A549 (cell line): ENCODE data around the gene HOXB9. TPM values are rescaled to one million over a fixed set of nuclear protein-coding genes. Genes with fewer than 3 reads are reported as not detected.
A peak's percentile ranks its signal among the peaks of the same experiment; 100 is the strongest.

ENCODE experiments used
- ATAC-seq, 2 experiments: fragments of 200-7000 bp in 1 of 2; fragments of >200 bp in 1 of 2; cut with Nextera tagmentation in 1 of 2; cut with Tn5 transposase in 1 of 2; 3 replicates each; pipeline versions ENCODE4 v1.8.0 to v1.9.1; 2018 to 2020; ENCODE audit warnings: mild to moderate bottlenecking in 1 of 2, moderate library complexity in 1 of 2
- CTCF ChIA-PET: fragments of 300-600 bp; sonication (Branson Sonifier 250); formaldehyde crosslinking; extraction: SDS; loops from one replicate; lab custom pipeline; 2021; ENCODE audit warnings: antibody characterized with exemption, inconsistent platforms; lab: Yijun Ruan, JAX
- POLR2A ChIA-PET: fragments of 350-600 bp; formaldehyde crosslinking; extraction: SDS; loops from one replicate; lab custom pipeline; 2021; ENCODE audit warnings: antibody characterized with exemption, inconsistent platforms; lab: Yijun Ruan, JAX
- DNase-seq, 2 experiments: peaks; one replicate each; pipeline versions ENCODE4 v3.0.0 to v3.0.0-alpha.2; 2011 to 2016; ENCODE audit warnings: low read depth in 1 of 2, low spot score in 1 of 2
- FAIRE-seq: peaks from 2 replicates; lab custom pipeline; 2011; peaks lifted over from hg19 to GRCh38; lab: Jason Lieb, UNC
- H3K27ac ChIP-seq, 2 experiments: fragments of >200 bp; sonication (Bioruptor Twin); formaldehyde crosslinking; 3 replicates each; pipeline ENCODE4 v1.5.1; 2016 to 2017
- H3K4me1 ChIP-seq: fragments of >200 bp; sonication (Bioruptor Twin); formaldehyde crosslinking; 3 replicates; pipeline ENCODE4 v1.6.1; 2016
- H3K4me2 ChIP-seq: fragments of >200 bp; sonication (Bioruptor Twin); formaldehyde crosslinking; 3 replicates; pipeline ENCODE4 v1.6.1; 2016
- H3K4me3 ChIP-seq: fragments of >200 bp; sonication (Bioruptor Twin); formaldehyde crosslinking; 3 replicates; pipeline ENCODE4 v1.5.1; 2016
- H3K9me3 ChIP-seq: fragments of >200 bp; sonication (Bioruptor Twin); formaldehyde crosslinking; 3 replicates; pipeline ENCODE4 v1.6.1; 2016
- BHLHE40 ChIP-seq: IDR thresholded peaks from 2 replicates; pipeline ENCODE4 v1.6.1; 2012; ENCODE audit warnings: low read depth, low read length, inconsistent platforms
- CBX2 ChIP-seq: fragments of 200-600 bp; sonication (generic); IDR thresholded peaks from 2 replicates; pipeline ENCODE4 v1.6.1; 2016; ENCODE audit warnings: low read depth, mild to moderate bottlenecking, borderline replicate concordance
- CEBPB ChIP-seq, 2 experiments: fragments of >200 bp in 1 of 2; sonication (Bioruptor Twin) in 1 of 2; formaldehyde crosslinking in 1 of 2; IDR thresholded peaks; 2 replicates each; pipeline ENCODE4 v1.6.1; 2012 to 2016
- E2F6 ChIP-seq: IDR thresholded peaks from 2 replicates; pipeline ENCODE4 v1.6.1; 2012; ENCODE audit warnings: low read depth, borderline replicate concordance
- ESRRA ChIP-seq: fragments of 150-350 bp; IDR thresholded peaks from 2 replicates; pipeline ENCODE4 v1.6.1; 2014; ENCODE audit warnings: mild to moderate bottlenecking, low read length, borderline replicate concordance
- FOSB ChIP-seq: fragments of 250-450 bp; sonication (Bioruptor Pico); IDR thresholded peaks from 2 replicates; pipeline ENCODE4 v1.5.0; 2020; ENCODE audit warnings: mild to moderate bottlenecking, moderate library complexity
- FOSL2 ChIP-seq, 2 experiments: fragments of 450-650 bp in 1 of 2; fragments of >200 bp in 1 of 2; sonication (Bioruptor Twin) in 1 of 2; formaldehyde crosslinking; IDR thresholded peaks; 2 replicates each; pipeline versions ENCODE4 v1.5.0 to v1.6.1; 2016 to 2020; ENCODE audit warnings: mild to moderate bottlenecking in 1 of 2, moderate library complexity in 1 of 2
- GATA3 ChIP-seq: IDR thresholded peaks from 2 replicates; pipeline ENCODE4 v1.6.1; 2012; ENCODE audit warnings: borderline replicate concordance
- HDAC2 ChIP-seq: fragments of 200-600 bp; sonication (generic); IDR thresholded peaks from 2 replicates; pipeline ENCODE4 v1.6.1; 2016
- HOXB5 ChIP-seq: fragments of 250-450 bp; sonication (Bioruptor Pico); IDR thresholded peaks from 2 replicates; pipeline ENCODE4 v1.5.0; 2020; ENCODE audit warnings: mild to moderate bottlenecking, moderate library complexity
- JUNB ChIP-seq: fragments of >200 bp; sonication (Bioruptor Twin); formaldehyde crosslinking; IDR thresholded peaks from 2 replicates; pipeline ENCODE4 v1.6.1; 2016
- KDM1A ChIP-seq: fragments of 200-600 bp; sonication (generic); IDR thresholded peaks from 2 replicates; pipeline ENCODE4 v1.6.1; 2016; ENCODE audit warnings: low read depth, mild to moderate bottlenecking
- MAFK ChIP-seq: fragments of 450-650 bp; IDR thresholded peaks from 2 replicates; pipeline ENCODE4 v1.6.1; 2014; ENCODE audit not compliant: partially characterized antibody
- MAZ ChIP-seq: fragments of 150-350 bp; IDR thresholded peaks from 2 replicates; pipeline ENCODE4 v1.6.1; 2014; ENCODE audit warnings: antibody characterized with exemption, low read depth, low read length, borderline replicate concordance
- NPAS2 ChIP-seq: fragments of 250-450 bp; sonication (Bioruptor Pico); IDR thresholded peaks from 2 replicates; pipeline ENCODE4 v1.8.0; 2022; ENCODE audit warnings: mild to moderate bottlenecking, moderate library complexity, borderline replicate concordance
- NR3C1 ChIP-seq: fragments of >200 bp; sonication (Bioruptor Twin); formaldehyde crosslinking; IDR thresholded peaks from 3 replicates; pipeline ENCODE4 v1.6.1; 2017
- RCOR1 ChIP-seq: fragments of 150-350 bp; IDR thresholded peaks from 2 replicates; pipeline ENCODE4 v1.6.1; 2014; ENCODE audit warnings: antibody characterized with exemption, low read length, low read depth
- RFX5 ChIP-seq: fragments of 450-650 bp; IDR thresholded peaks from 2 replicates; pipeline ENCODE4 v1.7.1; 2014; ENCODE audit warnings: antibody characterized with exemption, mild to moderate bottlenecking, moderate library complexity
- TFCP2L1 ChIP-seq: fragments of 250-450 bp; sonication (Bioruptor Pico); IDR thresholded peaks from 2 replicates; pipeline ENCODE4 v1.5.0; 2021; ENCODE audit warnings: mild to moderate bottlenecking
- TP53 ChIP-seq: fragments of 250-450 bp; sonication (Bioruptor Pico); IDR thresholded peaks from 2 replicates; pipeline ENCODE4 v1.5.0; 2021; ENCODE audit warnings: mild to moderate bottlenecking, moderate library complexity
- WGBS: methylation state at CpG from one replicate; pipeline ENCODE4 v1.1.6; 2017; ENCODE audit errors: missing lambda C conversion rate; 5-methylcytosine and 5-hydroxymethylcytosine counted together
- polyA plus RNA-seq, 4 experiments: library from polyadenylated mRNA; depleted of rRNA in 3 of 4; stranded (reverse); fragments of >200 nt; fragmentation: RNase III in 1 of 4; extraction: RNeasy Plus Mini Kit Qiagen cat#74134 plus additional on column Dnase treatment in 1 of 4; gene quantifications; 2 replicates in 3 of 4; 3 replicates in 1 of 4; pipeline ENCODE4 v1.2.3, GENCODE V29; 2011 to 2017
- TF ChIP-seq, protein P1 (sequence below): fragments of >200 bp; sonication (Bioruptor Twin); formaldehyde crosslinking; IDR thresholded peaks from 3 replicates; pipeline ENCODE4 v1.6.1; 2016
- TF ChIP-seq, protein P2 (sequence below): fragments of 150-350 bp; IDR thresholded peaks from 2 replicates; pipeline ENCODE4 v1.6.1; 2014; ENCODE audit warnings: low read depth, mild to moderate bottlenecking, low read length
- TF ChIP-seq, protein P3 (sequence below): fragments of 450-650 bp; IDR thresholded peaks from 2 replicates; pipeline ENCODE4 v1.6.1; 2014; ENCODE audit warnings: antibody characterized with exemption

The HOXB9 gene
- polyA plus RNA-seq, 2 of the 4 experiments (the other 2 are of a cell fraction) = 5.6 to 24.6 TPM

DNA sequence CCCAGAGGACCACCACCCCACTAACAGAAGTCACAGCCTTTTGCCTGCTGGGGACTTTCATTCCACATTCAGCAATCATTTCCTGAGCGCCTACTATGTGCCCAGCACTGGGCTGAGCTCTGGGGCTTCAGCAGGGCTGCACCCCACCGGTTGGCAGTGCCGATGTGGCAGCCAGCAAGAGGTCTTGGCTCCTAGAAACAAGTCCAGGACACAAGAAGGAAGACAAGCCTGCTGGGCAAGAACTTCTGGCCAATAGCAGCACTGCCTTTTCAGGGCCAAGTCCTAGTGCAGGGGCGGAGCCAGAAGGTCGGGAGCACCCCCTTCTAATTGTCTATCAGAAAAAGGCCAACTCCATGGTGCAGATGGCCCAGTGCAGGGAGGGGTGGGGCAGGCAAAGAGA lies 13.0 kb upstream of the HOXB9 start:
- H3K4me2 ChIP-seq = no peak overlapping the region
- TF ChIP-seq NPAS2 (CRISPR knock-in tag) (no peak), HDAC2 (no peak), RFX5 (no peak), TFCP2L1 (CRISPR knock-in tag) (no peak), RCOR1 (no peak), HOXB5 (CRISPR knock-in tag) (no peak), GATA3 (no peak), MAZ (no peak), CBX2 (no peak)
- TF ChIP-seq, protein P1, sequence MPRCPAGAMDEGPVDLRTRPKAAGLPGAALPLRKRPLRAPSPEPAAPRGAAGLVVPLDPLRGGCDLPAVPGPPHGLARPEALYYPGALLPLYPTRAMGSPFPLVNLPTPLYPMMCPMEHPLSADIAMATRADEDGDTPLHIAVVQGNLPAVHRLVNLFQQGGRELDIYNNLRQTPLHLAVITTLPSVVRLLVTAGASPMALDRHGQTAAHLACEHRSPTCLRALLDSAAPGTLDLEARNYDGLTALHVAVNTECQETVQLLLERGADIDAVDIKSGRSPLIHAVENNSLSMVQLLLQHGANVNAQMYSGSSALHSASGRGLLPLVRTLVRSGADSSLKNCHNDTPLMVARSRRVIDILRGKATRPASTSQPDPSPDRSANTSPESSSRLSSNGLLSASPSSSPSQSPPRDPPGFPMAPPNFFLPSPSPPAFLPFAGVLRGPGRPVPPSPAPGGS = no peak
- TF ChIP-seq, all 56 proteins: peak for 0
- Histone ChIP-seq H3K9me3 (no peaks in the 10 kb centered on the region), H3K27ac (0 out of 6 replicates have a peak overlapping the region, but pooled peaks of 1 of the 2 experiments have one; percentile 25), H3K4me1 (peaks cover 66% of the 10 kb centered on the region), H3K4me3 (no peak overlapping the region)
- FAIRE-seq (no peak), ATAC-seq (no peak), DNase-seq (peak in 1 of 2 experiments; percentile 45)
- WGBS = 73% methylated on average over 5 of the region's 5 CpGs
- ChIA-PET POLR2A (interaction anchor here (1.6 kb wide), 1 partner anchor 13 kb away, joined by 3 read pairs; the partner anchor contains the start of gene HOXB9), CTCF (interaction anchor here (0.7 to 6.9 kb wide), 6 partner anchors 11 to 486 kb away, joined by 3 to 118 read pairs (median 4); partner anchors contain the start of gene HOXB9)

DNA sequence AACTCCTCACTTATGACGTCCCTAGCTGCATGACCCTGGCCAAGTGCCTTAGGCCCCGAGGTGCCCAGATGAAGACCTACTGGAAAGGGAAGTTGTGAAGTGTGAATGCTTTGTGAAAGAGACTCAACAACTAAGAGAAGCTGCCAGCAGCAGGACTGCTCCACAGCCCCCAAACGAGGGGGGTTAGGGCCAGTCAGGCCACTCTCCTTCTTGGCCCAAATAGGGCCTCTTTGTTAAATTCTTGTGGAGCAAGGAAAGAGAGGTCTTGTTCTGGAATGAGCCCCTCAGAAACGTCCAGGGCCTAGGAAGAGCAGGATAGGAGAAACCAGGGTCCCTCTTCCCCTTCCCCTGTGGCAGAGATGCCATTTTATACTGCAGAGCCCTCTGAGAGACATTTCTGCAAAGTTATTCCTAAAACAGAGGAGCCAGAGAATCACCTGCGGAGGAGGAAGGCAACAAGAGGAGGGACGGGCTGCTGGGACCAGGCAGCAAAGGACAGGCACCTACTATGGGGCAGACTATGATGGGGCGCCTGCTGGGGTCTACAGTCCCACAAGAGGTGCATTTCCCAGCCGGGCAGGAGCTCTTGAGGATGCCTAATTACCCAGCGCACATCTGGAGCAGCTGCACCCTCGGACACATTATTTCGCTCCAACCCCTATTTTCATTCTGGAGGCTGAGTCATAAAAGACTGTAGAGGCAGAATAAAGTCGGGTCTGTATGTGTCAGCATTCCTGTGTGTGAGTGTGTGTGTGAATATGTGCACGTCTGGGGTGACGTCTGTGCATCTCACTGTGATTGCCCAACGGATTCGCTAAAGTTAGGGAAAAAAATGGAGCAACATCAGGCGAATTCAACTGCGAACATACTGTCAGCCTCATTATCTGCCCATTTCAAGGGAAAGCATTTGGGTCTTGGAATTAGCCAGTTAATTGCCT lies 11.4 kb upstream of the HOXB9 start:
- CTCF ChIA-PET = interaction anchor here (0.6 to 6.9 kb wide), 40 partner anchors 8 to 685 kb away, joined by 3 to 118 read pairs (median 6); partner anchors contain the start of genes HOXB5, HOXB8, HOXB9 and PRAC2
- Histone ChIP-seq H3K9me3 (no peaks in the 10 kb centered on the region), H3K4me1 (peaks cover 51% of the 10 kb centered on the region)
- ATAC-seq = peak; percentile 54 to 59; a peak in 5 of 6 replicates
- TF ChIP-seq, protein P2, sequence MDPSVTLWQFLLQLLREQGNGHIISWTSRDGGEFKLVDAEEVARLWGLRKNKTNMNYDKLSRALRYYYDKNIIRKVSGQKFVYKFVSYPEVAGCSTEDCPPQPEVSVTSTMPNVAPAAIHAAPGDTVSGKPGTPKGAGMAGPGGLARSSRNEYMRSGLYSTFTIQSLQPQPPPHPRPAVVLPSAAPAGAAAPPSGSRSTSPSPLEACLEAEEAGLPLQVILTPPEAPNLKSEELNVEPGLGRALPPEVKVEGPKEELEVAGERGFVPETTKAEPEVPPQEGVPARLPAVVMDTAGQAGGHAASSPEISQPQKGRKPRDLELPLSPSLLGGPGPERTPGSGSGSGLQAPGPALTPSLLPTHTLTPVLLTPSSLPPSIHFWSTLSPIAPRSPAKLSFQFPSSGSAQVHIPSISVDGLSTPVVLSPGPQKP = no peak
- no peak for TF ChIP-seq HOXB5 (CRISPR knock-in tag)
- peak; percentile 93 for TF ChIP-seq MAFK
- no peak for TF ChIP-seq KDM1A
- TF ChIP-seq ESRRA = no peak
- TF ChIP-seq FOSL2 (IDR thresholded peaks at IDR 0.05) = peak; percentile 15; the same call in 1 of the 2 replicates
- peak; percentile 85 for TF ChIP-seq FOSL2 (CRISPR knock-in tag; IDR thresholded peaks at IDR 0.05)
- peak; percentile 48 to 69; a peak in 2 of 4 replicates for TF ChIP-seq CEBPB (IDR thresholded peaks at IDR 0.05)
- no peak for TF ChIP-seq NR3C1
- no peak for TF ChIP-seq GATA3
- TF ChIP-seq JUNB = peak; percentile 13; the same call in 1 of the 2 replicates
- no peak for TF ChIP-seq FOSB (CRISPR knock-in tag)
- no peak for TF ChIP-seq E2F6
- no peak for TF ChIP-seq BHLHE40
- TF ChIP-seq, protein P3, sequence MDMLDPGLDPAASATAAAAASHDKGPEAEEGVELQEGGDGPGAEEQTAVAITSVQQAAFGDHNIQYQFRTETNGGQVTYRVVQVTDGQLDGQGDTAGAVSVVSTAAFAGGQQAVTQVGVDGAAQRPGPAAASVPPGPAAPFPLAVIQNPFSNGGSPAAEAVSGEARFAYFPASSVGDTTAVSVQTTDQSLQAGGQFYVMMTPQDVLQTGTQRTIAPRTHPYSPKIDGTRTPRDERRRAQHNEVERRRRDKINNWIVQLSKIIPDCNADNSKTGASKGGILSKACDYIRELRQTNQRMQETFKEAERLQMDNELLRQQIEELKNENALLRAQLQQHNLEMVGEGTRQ = no peak
- no peak for TF ChIP-seq TP53 (CRISPR knock-in tag)
- TF ChIP-seq, all 56 proteins: peak for 4
- FAIRE-seq (no peak), DNase-seq (peak; percentile 57 to 72)
- WGBS = 58% methylated on average over 18 of the region's 18 CpGs
- Histone ChIP-seq H3K27ac (peak overlapping the region in 1 of 2 experiments; percentile 74; a peak in 3 of 6 replicates), H3K4me2 (peak overlapping the region; percentile 74), H3K4me3 (no peak overlapping the region)
- POLR2A ChIA-PET = interaction anchor here (1.4 to 3.9 kb wide), 2 partner anchors 12 to 25 kb away, joined by 3 to 45 read pairs; partner anchors contain the start of gene HOXB9
